K562 (cell line): Measurements from ENCODE around the gene MYOZ3. TPM values are rescaled to one million over a fixed set of nuclear protein-coding genes. Genes with fewer than 3 reads are reported as not detected.
A peak's percentile ranks its signal among the peaks of the same experiment; 100 is the strongest.

ENCODE experiments used
- ATAC-seq: fragments of 200-7000 bp; cut with Tn5 transposase; 3 replicates; pipeline ENCODE4 v1.9.1; 2020; ENCODE audit warnings: moderate library complexity
- BruUV-seq: library from RNA; stranded (reverse); fragments of 400-500 nt; replicated peaks from 2 replicates; lab custom pipeline; 2021; lab: Mats Ljungman, UMichigan
- CTCF ChIA-PET: fragments of 300-600 bp; formaldehyde crosslinking; extraction: SDS; loops from one replicate; lab custom pipeline; 2021; ENCODE audit warnings: low intra/inter-chr PET ratio; lab: Yijun Ruan, JAX
- POLR2A ChIA-PET: fragments of 300-600, 350-650 bp; sonication (Branson Sonifier 250); formaldehyde crosslinking; extraction: SDS; loops from one replicate; lab custom pipeline; 2021; ENCODE audit warnings: antibody characterized with exemption, inconsistent platforms; lab: Yijun Ruan, JAX
- DNase-seq, 4 experiments: peaks; one replicate each; pipeline versions ENCODE4 v3.0.0 to v3.0.0-alpha.2; 2011 to 2018; ENCODE audit warnings: low spot score in 3 of 4, mixed read lengths in 3 of 4; ENCODE audit errors: extremely low read depth in 1 of 4
- FAIRE-seq: peaks from 2 replicates; lab custom pipeline; 2011; peaks lifted over from hg19 to GRCh38; lab: Jason Lieb, UNC
- H2AFZ ChIP-seq: 2 replicates; pipeline ENCODE4 v1.6.0; 2011; ENCODE audit warnings: low read depth, low read length, control low read depth, inconsistent platforms
- H3K27ac ChIP-seq: fragments of 200-600 bp; 3 replicates; pipeline ENCODE4 v1.8.0; 2011; ENCODE audit warnings: low read depth, mild to moderate bottlenecking, control low read depth, inconsistent platforms, low read length, moderate library complexity, mixed read lengths; ENCODE audit errors: extremely low read depth
- H3K27me3 ChIP-seq, 2 experiments: fragments of 300-600 bp in 1 of 2; 2 replicates in 1 of 2; 3 replicates in 1 of 2; pipeline versions ENCODE4 v1.6.0 to v1.8.0; 2011; ENCODE audit warnings: inconsistent platforms in 2 of 2, low read length in 2 of 2, mild to moderate bottlenecking in 1 of 2, mixed read lengths in 1 of 2, moderate library complexity in 1 of 2; ENCODE audit not compliant: control insufficient read depth in 2 of 2, insufficient read depth in 2 of 2
- H3K36me3 ChIP-seq: fragments of 300-600 bp; 3 replicates; pipeline ENCODE4 v1.8.0; 2011; ENCODE audit warnings: mild to moderate bottlenecking, low read length, inconsistent platforms; ENCODE audit not compliant: control insufficient read depth, insufficient read depth
- H3K4me1 ChIP-seq, 2 experiments: fragments of 200-600 bp in 1 of 2; replicated peaks in 1 of 2; 2 replicates in 1 of 2; 3 replicates in 1 of 2; pipeline versions ENCODE4 v1.5.1 to v1.8.0; 2011; ENCODE audit warnings: inconsistent platforms in 2 of 2, low read length in 2 of 2, mild to moderate bottlenecking in 1 of 2, mixed read lengths in 1 of 2, moderate library complexity in 1 of 2; ENCODE audit not compliant: control insufficient read depth in 2 of 2, insufficient read depth in 2 of 2
- H3K4me2 ChIP-seq: 2 replicates; pipeline ENCODE4 v1.6.1; 2011; ENCODE audit warnings: low read length, control low read depth, inconsistent platforms, mixed read lengths; ENCODE audit not compliant: insufficient read depth
- H3K4me3 ChIP-seq: fragments of 200-600 bp; sonication (generic), shearing (Covaris generic); 2 replicates; pipeline ENCODE4 v1.5.1; 2016; ENCODE audit warnings: control low read depth, inconsistent platforms
- H3K79me2 ChIP-seq: fragments of 200-600 bp; 3 replicates; pipeline ENCODE4 v1.8.0; 2011; ENCODE audit warnings: low read length, inconsistent platforms; ENCODE audit not compliant: control insufficient read depth, insufficient read depth
- H3K9ac ChIP-seq, 2 experiments: 2 replicates each; pipeline versions ENCODE4 v1.6.0 to v1.6.1; 2011; ENCODE audit warnings: low read depth in 2 of 2, low read length in 2 of 2, control low read depth in 1 of 2, inconsistent platforms in 1 of 2, mild to moderate bottlenecking in 1 of 2, mixed read lengths in 1 of 2; ENCODE audit not compliant: insufficient read depth in 1 of 2
- H3K9me1 ChIP-seq: one replicate; pipeline ENCODE4 v1.6.0; 2011; ENCODE audit warnings: inconsistent platforms, mild to moderate bottlenecking, low read length, moderate library complexity; ENCODE audit not compliant: control insufficient read depth, insufficient read depth
- H3K9me3 ChIP-seq: replicated peaks from 2 replicates; pipeline ENCODE4 v1.5.1; 2011; ENCODE audit warnings: low read depth, low read length, inconsistent platforms; ENCODE audit not compliant: control insufficient read depth, insufficient read depth
- H4K20me1 ChIP-seq: replicated peaks from 2 replicates; pipeline ENCODE4 v1.6.1; 2011; ENCODE audit warnings: low read length, inconsistent platforms, mixed read lengths; ENCODE audit not compliant: control insufficient read depth, insufficient read depth
- CXXC5 ChIP-seq: fragments of 250-450 bp; sonication (Bioruptor Pico); IDR thresholded peaks from 2 replicates; pipeline ENCODE4 v1.8.0; 2022; ENCODE audit warnings: inconsistent platforms, mild to moderate bottlenecking, moderate library complexity
- EGR1 ChIP-seq: fragments of 450-650 bp; conservative IDR thresholded peaks from 2 replicates; pipeline ENCODE4 v1.6.1; 2017; ENCODE audit warnings: mild to moderate bottlenecking
- ZBED1 ChIP-seq: IDR thresholded peaks from 2 replicates; pipeline ENCODE4 v1.6.1; 2014
- ZNF408 ChIP-seq: fragments of 250-450 bp; sonication (Bioruptor Pico); IDR thresholded peaks from 2 replicates; pipeline ENCODE4 v1.4.0; 2020; ENCODE audit warnings: low read depth, mild to moderate bottlenecking, moderate library complexity
- WGBS: fragments of 100-300 bp; shearing (Covaris generic); methylation state at CpG from one replicate; pipeline ENCODE4 v1.1.6; 2016; ENCODE audit warnings: low coverage, mixed read lengths; ENCODE audit not compliant: insufficient coverage; ENCODE audit errors: missing lambda C conversion rate; 5-methylcytosine and 5-hydroxymethylcytosine counted together
- in situ Hi-C: fragments of 300-500 bp; cut with MboI; formaldehyde crosslinking; loops from 4 replicates; pipeline ENCODE4 v1.15.0; 2018; ENCODE audit warnings: inconsistent platforms, mixed read lengths
- intact Hi-C: fragments of 100-400 bp; cut with micrococcal nuclease; formaldehyde crosslinking; loops from 2 replicates; pipeline ENCODE4 v1.14.2; 2022
- polyA plus RNA-seq, 8 experiments: library from polyadenylated mRNA; depleted of rRNA in 4 of 8; stranded (reverse) in 5 of 8; unstranded in 3 of 8; fragments of >200 nt; fragmentation: Nextera tagmentation in 2 of 8; fragmentation: Illumina TruSeq in 1 of 8; extraction: Ambion mirVana in 2 of 8; extraction: Trizol in 1 of 8; gene quantifications; 2 replicates each; pipeline versions ENCODE4 v1.2.1 to v1.2.3, GENCODE V29; 2011 to 2014; ENCODE audit warnings: inconsistent platforms in 1 of 8, missing spikeins in 1 of 8
- total RNA-seq, 7 experiments: library from RNA; depleted of rRNA in 6 of 7; stranded (reverse); fragments of >200 nt in 6 of 7; fragmentation: Illumina TruSeq in 2 of 7; extraction: Trizol in 2 of 7; gene quantifications; 2 replicates each; pipeline versions ENCODE4 v1.2.1 to v1.2.3, GENCODE V29; 2011 to 2021; ENCODE audit warnings: low replicate concordance in 1 of 7
- TF ChIP-seq, protein P1 (sequence below): fragments of 200-800 bp; sonication (Bioruptor generic); IDR thresholded peaks from 2 replicates; pipeline ENCODE4 v1.6.1; 2017; ENCODE audit warnings: missing genetic modification characterization, missing compliant biosample characterization

The MYOZ3 gene
- total and polyA plus RNA-seq, 9 of the 15 experiments (the other 6 are each of a cell fraction or from before 2014, with no cell fraction given) = not detected

GRCh38 chr5:150614661-150615060 lies 46.4 kb upstream of the MYOZ3 start:
- no peak overlapping the region for H2AFZ ChIP-seq
- no TSS peak for BruUV-seq
- DNase-seq (no peak), FAIRE-seq (no peak), ATAC-seq (no peak)
- no peaks in the 10 kb centered on the region for H3K36me3 ChIP-seq
- H3K27me3 ChIP-seq = peaks cover 28 to 66% of the 10 kb centered on the region in 2 experiments; a peak in 4 of 5 replicates
- H3K4me1 ChIP-seq = peaks cover 0 to 11% of the 10 kb centered on the region in 2 experiments; a peak in 2 of 5 replicates
- TF ChIP-seq, protein P1, sequence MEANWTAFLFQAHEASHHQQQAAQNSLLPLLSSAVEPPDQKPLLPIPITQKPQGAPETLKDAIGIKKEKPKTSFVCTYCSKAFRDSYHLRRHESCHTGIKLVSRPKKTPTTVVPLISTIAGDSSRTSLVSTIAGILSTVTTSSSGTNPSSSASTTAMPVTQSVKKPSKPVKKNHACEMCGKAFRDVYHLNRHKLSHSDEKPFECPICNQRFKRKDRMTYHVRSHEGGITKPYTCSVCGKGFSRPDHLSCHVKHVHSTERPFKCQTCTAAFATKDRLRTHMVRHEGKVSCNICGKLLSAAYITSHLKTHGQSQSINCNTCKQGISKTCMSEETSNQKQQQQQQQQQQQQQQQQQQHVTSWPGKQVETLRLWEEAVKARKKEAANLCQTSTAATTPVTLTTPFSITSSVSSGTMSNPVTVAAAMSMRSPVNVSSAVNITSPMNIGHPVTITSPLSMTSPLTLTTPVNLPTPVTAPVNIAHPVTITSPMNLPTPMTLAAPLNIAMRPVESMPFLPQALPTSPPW (CRISPR knock-in tag) = no peak
- TF ChIP-seq CXXC5 (CRISPR knock-in tag) (no peak), ZBED1 (no peak)
- H3K9me3 ChIP-seq = no peaks in the 10 kb centered on the region
- in situ Hi-C loops = no loop called here
- no peak overlapping the region for H3K4me3 ChIP-seq
- peaks cover 3% of the 10 kb centered on the region for H3K9me1 ChIP-seq
- no peaks in the 10 kb centered on the region for H3K79me2 ChIP-seq
- ChIA-PET CTCF (no interaction called here), POLR2A (interaction anchor here (0.7 to 1.3 kb wide), 4 partner anchors 9 to 572 kb away, joined by 3 to 4 read pairs (median 3); no protein-coding TSS in a partner anchor)
- no peak overlapping the region for H3K27ac ChIP-seq
- intact Hi-C loops = no loop called here
- H4K20me1 ChIP-seq = peaks cover 21% of the 10 kb centered on the region
- H3K9ac ChIP-seq = no peak overlapping the region
- WGBS = 26% methylated on average over 4 of the region's 4 CpGs
- no peak overlapping the region for H3K4me2 ChIP-seq

GRCh38 chr5:150615141-150615699 lies 45.8 kb upstream of the MYOZ3 start:
- H2AFZ ChIP-seq = no peak overlapping the region
- H3K4me2 ChIP-seq = no peak overlapping the region
- FAIRE-seq = no peak
- no TSS peak for BruUV-seq
- H3K36me3 ChIP-seq = no peaks in the 10 kb centered on the region
- in situ Hi-C loops = no loop called here
- TF ChIP-seq EGR1 = 0 out of 2 replicates have a peak, but pooled peaks have one; percentile 31
- TF ChIP-seq ZNF408 = no peak
- TF ChIP-seq, all 486 proteins: peak for 1
- H3K4me3 ChIP-seq = no peak overlapping the region
- no peaks in the 10 kb centered on the region for H3K79me2 ChIP-seq
- H3K9me1 ChIP-seq = peaks cover 3% of the 10 kb centered on the region
- ChIA-PET POLR2A (interaction anchor here (1.3 kb wide), 1 partner anchor 29 kb away, joined by 4 read pairs; no protein-coding TSS in a partner anchor), CTCF (no interaction called here)
- peaks cover 0 to 11% of the 10 kb centered on the region in 2 experiments; a peak in 2 of 5 replicates for H3K4me1 ChIP-seq
- H3K27me3 ChIP-seq = peaks cover 29 to 64% of the 10 kb centered on the region in 2 experiments; a peak in 4 of 5 replicates
- H3K9ac ChIP-seq = no peak overlapping the region
- intact Hi-C loops = no loop called here
- no peak overlapping the region for H3K27ac ChIP-seq
- peaks cover 21% of the 10 kb centered on the region for H4K20me1 ChIP-seq
- 2% methylated on average over 15 of the region's 17 CpGs for WGBS
- no peak for DNase-seq
- no peaks in the 10 kb centered on the region for H3K9me3 ChIP-seq
- no peak for ATAC-seq
